GM21528 (cell line): ENCODE data around the gene POLE.

Experiments used
- ATAC-seq: cut with Tn5 transposase; IDR thresholded peaks from one replicate; pipeline ENCODE4 v1.9.1; 2021; ENCODE audit warnings: mild to moderate bottlenecking, moderate library complexity; ENCODE audit not compliant: unreplicated experiment, low FRiP score

POLE gene

GRCh38 chr12:132658149-132658894 is 28.8 kb downstream of the POLE start:
- ATAC-seq, result no peak

- ATAC-seq, result no peak
Measured at GRCh38 chr12:132657004-132657727, 30.0 kb downstream of the POLE start.

GRCh38 chr12:132653567-132654290 is 33.4 kb downstream of the POLE start:
- no peak for ATAC-seq

GRCh38 chr12:132651444-132652100 is 35.6 kb downstream of the POLE start:
- no peak for ATAC-seq

- no peak for ATAC-seq
Measured at GRCh38 chr12:132649226-132649945, 37.8 kb downstream of the POLE start.

- no peak for ATAC-seq
Measured at GRCh38 chr12:132648616-132649225, 38.4 kb downstream of the POLE start.

- no peak for ATAC-seq
Measured at GRCh38 chr12:132647858-132648257, 39.3 kb downstream of the POLE start.

GRCh38 chr12:132646850-132647249 is 40.3 kb downstream of the POLE start:
- no peak for ATAC-seq

- no peak for ATAC-seq
Measured at GRCh38 chr12:132642846-132643835, 44.0 kb downstream of the POLE start.

GRCh38 chr12:132641811-132642650 is 45.1 kb downstream of the POLE start:
- no peak for ATAC-seq

GRCh38 chr12:132640936-132641335 is 46.2 kb downstream of the POLE start:
- no peak for ATAC-seq

GRCh38 chr12:132639956-132640520 is 47.1 kb downstream of the POLE start:
- ATAC-seq, result no peak

- ATAC-seq, result no peak
Measured at GRCh38 chr12:132638541-132639408, 48.4 kb downstream of the POLE start.

- ATAC-seq, result no peak
Measured at GRCh38 chr12:132637811-132638210, 49.3 kb downstream of the POLE start.

- no peak for ATAC-seq
Measured at GRCh38 chr12:132635076-132635955, 51.8 kb downstream of the POLE start.
